ENCODE data around the gene LCLAT1. TPM values are rescaled to one million over a fixed set of nuclear protein-coding genes. Genes with fewer than 3 reads are reported as not detected.
"Not testable (repeated sequence)": the region's sequence is repeated elsewhere in the genome, so short reads cannot be mapped to it uniquely, and the experiment has no call there.

LCLAT1 gene
- polyA plus RNA-seq, 1 experiment: 10.8 TPM

GRCh38 chr2:30631051-30631671 is 184.1 kb downstream of the LCLAT1 start:
- DNase-seq (ENCODE audit: low read depth): no peak
- ChIA-PET POLR2A (no interaction called here), CTCF (no interaction called here)
- no peaks in the 10 kb centered on the region for H3K27me3 ChIP-seq (ENCODE audit: control insufficient read depth, insufficient read depth, low read length)
- TF ChIP-seq, protein P1, sequence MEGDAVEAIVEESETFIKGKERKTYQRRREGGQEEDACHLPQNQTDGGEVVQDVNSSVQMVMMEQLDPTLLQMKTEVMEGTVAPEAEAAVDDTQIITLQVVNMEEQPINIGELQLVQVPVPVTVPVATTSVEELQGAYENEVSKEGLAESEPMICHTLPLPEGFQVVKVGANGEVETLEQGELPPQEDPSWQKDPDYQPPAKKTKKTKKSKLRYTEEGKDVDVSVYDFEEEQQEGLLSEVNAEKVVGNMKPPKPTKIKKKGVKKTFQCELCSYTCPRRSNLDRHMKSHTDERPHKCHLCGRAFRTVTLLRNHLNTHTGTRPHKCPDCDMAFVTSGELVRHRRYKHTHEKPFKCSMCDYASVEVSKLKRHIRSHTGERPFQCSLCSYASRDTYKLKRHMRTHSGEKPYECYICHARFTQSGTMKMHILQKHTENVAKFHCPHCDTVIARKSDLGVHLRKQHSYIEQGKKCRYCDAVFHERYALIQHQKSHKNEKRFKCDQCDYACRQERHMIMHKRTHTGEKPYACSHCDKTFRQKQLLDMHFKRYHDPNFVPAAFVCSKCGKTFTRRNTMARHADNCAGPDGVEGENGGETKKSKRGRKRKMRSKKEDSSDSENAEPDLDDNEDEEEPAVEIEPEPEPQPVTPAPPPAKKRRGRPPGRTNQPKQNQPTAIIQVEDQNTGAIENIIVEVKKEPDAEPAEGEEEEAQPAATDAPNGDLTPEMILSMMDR (IDR thresholded peaks at IDR 0.05; ENCODE audit: insufficient read depth, low read depth, low read length): no peak
- H3K4me3 ChIP-seq (ENCODE audit: low read depth, low read length): no peak overlapping the region
- H3K36me3 ChIP-seq (ENCODE audit: control insufficient read depth, insufficient read depth, low read length): no peaks in the 10 kb centered on the region

GRCh38 chr2:30633039-30633438 is 186.0 kb downstream of the LCLAT1 start:
- DNase-seq (ENCODE audit: low read depth): no peak
- POLR2A ChIA-PET: no interaction called here
- CTCF ChIA-PET: interaction anchor here (1.3 kb wide), 1 partner anchor 13 kb away, joined by 4 read pairs; no protein-coding TSS in a partner anchor
- Histone ChIP-seq H3K4me3 (ENCODE audit: low read depth, low read length) (no peak overlapping the region), H3K36me3 (ENCODE audit: control insufficient read depth, insufficient read depth, low read length) (no peaks in the 10 kb centered on the region), H3K27me3 (ENCODE audit: control insufficient read depth, insufficient read depth, low read length) (no peaks in the 10 kb centered on the region)
- TF ChIP-seq, protein P1 (IDR thresholded peaks at IDR 0.05; ENCODE audit: insufficient read depth, low read depth, low read length): no peak

- TF ChIP-seq, protein P1 (IDR thresholded peaks at IDR 0.05; ENCODE audit: insufficient read depth, low read depth, low read length): no peak
- CTCF ChIA-PET: no interaction called here
- Histone ChIP-seq H3K27me3 (ENCODE audit: control insufficient read depth, insufficient read depth, low read length) (no peaks in the 10 kb centered on the region), H3K4me3 (ENCODE audit: low read depth, low read length) (no peak overlapping the region), H3K36me3 (ENCODE audit: control insufficient read depth, insufficient read depth, low read length) (no peaks in the 10 kb centered on the region)
- POLR2A ChIA-PET: no interaction called here
- no peak for DNase-seq (ENCODE audit: low read depth)
Observed at GRCh38 chr2:30636311-30636710, 189.3 kb downstream of the LCLAT1 start.

DNA sequence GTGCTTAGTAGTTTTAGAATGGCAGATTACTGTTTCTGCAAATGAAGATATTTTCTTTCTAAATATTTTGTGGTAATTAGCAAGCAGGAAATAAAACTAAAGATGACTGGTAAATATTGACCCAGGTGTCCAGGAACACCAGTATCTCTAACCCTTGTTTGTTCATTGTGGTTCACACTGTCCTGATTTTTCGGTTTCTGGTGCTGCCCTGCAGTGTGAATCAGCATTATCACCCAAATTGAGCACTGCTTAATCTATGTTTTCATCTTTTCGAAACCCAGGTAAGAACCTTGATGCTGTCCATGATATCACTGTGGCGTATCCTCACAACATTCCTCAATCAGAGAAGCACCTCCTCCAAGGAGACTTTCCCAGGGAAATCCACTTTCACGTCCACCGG is 192.8 kb downstream of the LCLAT1 start:
- no peak for DNase-seq (ENCODE audit: low read depth)
- no peaks in the 10 kb centered on the region for H3K36me3 ChIP-seq (ENCODE audit: control insufficient read depth, insufficient read depth, low read length)
- no peak overlapping the region for H3K4me3 ChIP-seq (ENCODE audit: low read depth, low read length)
- POLR2A ChIA-PET: no interaction called here
- TF ChIP-seq, protein P1 (IDR thresholded peaks at IDR 0.05; ENCODE audit: insufficient read depth, low read depth, low read length): no peak
- no peaks in the 10 kb centered on the region for H3K27me3 ChIP-seq (ENCODE audit: control insufficient read depth, insufficient read depth, low read length)
- CTCF ChIA-PET: interaction anchor here (0.9 to 1.1 kb wide), 2 partner anchors 71 to 134 kb away, joined by 3 to 4 read pairs; no protein-coding TSS in a partner anchor

- no peaks in the 10 kb centered on the region for H3K36me3 ChIP-seq (ENCODE audit: control insufficient read depth, insufficient read depth, low read length)
- TF ChIP-seq, protein P1 (IDR thresholded peaks at IDR 0.05; ENCODE audit: insufficient read depth, low read depth, low read length): no peak
- H3K4me3 ChIP-seq (ENCODE audit: low read depth, low read length): no peak overlapping the region
- no peaks in the 10 kb centered on the region for H3K27me3 ChIP-seq (ENCODE audit: control insufficient read depth, insufficient read depth, low read length)
- DNase-seq (ENCODE audit: low read depth): no peak
- POLR2A ChIA-PET: no interaction called here
- CTCF ChIA-PET: interaction anchor here (1.2 kb wide), 1 partner anchor 8 kb away, joined by 3 read pairs; no protein-coding TSS in a partner anchor
Observed at GRCh38 chr2:30641765-30642345, 194.8 kb downstream of the LCLAT1 start.

- DNase-seq (ENCODE audit: low read depth); CTCF ChIA-PET; POLR2A ChIA-PET: not testable (repeated sequence)
Observed at GRCh38 chr2:30643013-30643412, 196.0 kb downstream of the LCLAT1 start.

More at GRCh38 chr2:30643013-30643412, 196.0 kb downstream of the LCLAT1 start:
- H3K36me3 ChIP-seq (ENCODE audit: control insufficient read depth, insufficient read depth, low read length); H3K27me3 ChIP-seq (ENCODE audit: control insufficient read depth, insufficient read depth, low read length); H3K4me3 ChIP-seq (ENCODE audit: low read depth, low read length): not testable (repeated sequence)
